KOPT-K1 (cell line): ENCODE results near the gene S1PR1.

ENCODE experiments used
- H3K27ac ChIP-seq: fragments of 200-600 bp; sonication (generic); 2 replicates; pipeline ENCODE4 v1.5.1; 2016; ENCODE audit warnings: antibody characterized with exemption, mild to moderate bottlenecking, low read depth, low read length; ENCODE audit not compliant: poor library complexity, severe bottlenecking
- H3K36me3 ChIP-seq: fragments of 200-600 bp; sonication (generic); 2 replicates; pipeline ENCODE4 v1.5.1; 2017; ENCODE audit warnings: antibody characterized with exemption, mild to moderate bottlenecking, low read length, moderate library complexity; ENCODE audit not compliant: insufficient read depth
- H3K9me3 ChIP-seq: fragments of 200-600 bp; sonication (generic); 2 replicates; pipeline ENCODE4 v1.5.1; 2017; ENCODE audit warnings: antibody characterized with exemption, low read length, mild to moderate bottlenecking; ENCODE audit not compliant: insufficient read depth, poor library complexity, severe bottlenecking

S1PR1 gene

GRCh38 chr1:101275672-101276071, 38.9 kb downstream of the S1PR1 start:
- Histone ChIP-seq H3K36me3 (no peaks in the 10 kb centered on the region), H3K9me3 (peaks cover 13% of the 10 kb centered on the region), H3K27ac (no peak overlapping the region)

- Histone ChIP-seq H3K27ac (no peak overlapping the region), H3K9me3 (peaks cover 4% of the 10 kb centered on the region), H3K36me3 (no peaks in the 10 kb centered on the region)
Measured at GRCh38 chr1:101276818-101277217, 40.0 kb downstream of the S1PR1 start.

GRCh38 chr1:101278238-101278637, 41.4 kb downstream of the S1PR1 start:
- Histone ChIP-seq H3K36me3 (no peaks in the 10 kb centered on the region), H3K9me3 (no peaks in the 10 kb centered on the region), H3K27ac (no peak overlapping the region)

GRCh38 chr1:101278845-101279244, 42.0 kb downstream of the S1PR1 start:
- Histone ChIP-seq H3K9me3 (no peaks in the 10 kb centered on the region), H3K27ac (no peak overlapping the region), H3K36me3 (no peaks in the 10 kb centered on the region)

GRCh38 chr1:101280049-101280592, 43.3 kb downstream of the S1PR1 start:
- no peaks in the 10 kb centered on the region for H3K9me3 ChIP-seq
- no peaks in the 10 kb centered on the region for H3K36me3 ChIP-seq
- H3K27ac ChIP-seq: no peak overlapping the region

- Histone ChIP-seq H3K27ac (no peak overlapping the region), H3K9me3 (no peaks in the 10 kb centered on the region), H3K36me3 (no peaks in the 10 kb centered on the region)
Measured at GRCh38 chr1:101280942-101281654, 44.3 kb downstream of the S1PR1 start.

- Histone ChIP-seq H3K27ac (no peak overlapping the region), H3K9me3 (no peaks in the 10 kb centered on the region), H3K36me3 (no peaks in the 10 kb centered on the region)
Measured at GRCh38 chr1:101281751-101282150, 44.9 kb downstream of the S1PR1 start.

GRCh38 chr1:101282314-101283038, 45.7 kb downstream of the S1PR1 start:
- Histone ChIP-seq H3K9me3 (no peaks in the 10 kb centered on the region), H3K36me3 (no peaks in the 10 kb centered on the region), H3K27ac (no peak overlapping the region)

GRCh38 chr1:101283443-101283842, 46.6 kb downstream of the S1PR1 start:
- no peak overlapping the region for H3K27ac ChIP-seq
- no peaks in the 10 kb centered on the region for H3K36me3 ChIP-seq
- no peaks in the 10 kb centered on the region for H3K9me3 ChIP-seq

- no peaks in the 10 kb centered on the region for H3K9me3 ChIP-seq
- no peak overlapping the region for H3K27ac ChIP-seq
- H3K36me3 ChIP-seq: no peaks in the 10 kb centered on the region
Measured at GRCh38 chr1:101284021-101284420, 47.2 kb downstream of the S1PR1 start.

GRCh38 chr1:101284622-101285218, 47.9 kb downstream of the S1PR1 start:
- no peaks in the 10 kb centered on the region for H3K36me3 ChIP-seq
- H3K9me3 ChIP-seq: no peaks in the 10 kb centered on the region
- H3K27ac ChIP-seq: no peak overlapping the region

GRCh38 chr1:101285922-101286570, 49.2 kb downstream of the S1PR1 start:
- no peak overlapping the region for H3K27ac ChIP-seq
- no peaks in the 10 kb centered on the region for H3K9me3 ChIP-seq
- H3K36me3 ChIP-seq: no peaks in the 10 kb centered on the region

- H3K36me3 ChIP-seq: no peaks in the 10 kb centered on the region
- no peaks in the 10 kb centered on the region for H3K9me3 ChIP-seq
- peak overlapping the region; percentile 73 for H3K27ac ChIP-seq
Measured at GRCh38 chr1:101288491-101288944, 51.7 kb downstream of the S1PR1 start.

GRCh38 chr1:101290119-101290921, 53.5 kb downstream of the S1PR1 start:
- Histone ChIP-seq H3K27ac (peak overlapping the region; percentile 73), H3K9me3 (no peaks in the 10 kb centered on the region), H3K36me3 (no peaks in the 10 kb centered on the region)
